Uterus (tissue), 4 donors: ENCODE results near the gene DAP. TPM values are rescaled to one million over a fixed set of nuclear protein-coding genes. Genes with fewer than 3 reads are reported as not detected.

Source experiments
- DNase-seq, 2 donors: peaks; one replicate each; pipeline ENCODE4 v3.0.0-alpha.2; 2019 to 2020
- H3K27ac ChIP-seq, 2 donors: fragments of 200-600 bp; sonication (generic); 1 replicate in 1 of 2; 2 replicates in 1 of 2; pipeline ENCODE4 v1.5.1; 2016 to 2018
- H3K27me3 ChIP-seq, 2 donors: fragments of 200-600 bp; sonication (generic); one replicate each; pipeline ENCODE4 v1.5.1; 2018 to 2019; ENCODE audit warnings: control low read depth in 1 of 2
- H3K36me3 ChIP-seq, 2 donors: fragments of 200-600 bp; sonication (generic); one replicate each; pipeline ENCODE4 v1.5.1; 2019; ENCODE audit warnings: control low read depth in 1 of 2
- H3K4me1 ChIP-seq, 2 donors: fragments of 200-600 bp; sonication (generic); one replicate each; pipeline ENCODE4 v1.5.1; 2018 to 2019; ENCODE audit warnings: control low read depth in 1 of 2
- H3K4me3 ChIP-seq, 2 donors: fragments of 200-600 bp; sonication (generic); 1 replicate in 1 of 2; 2 replicates in 1 of 2; pipeline ENCODE4 v1.5.1; 2018 to 2019; ENCODE audit warnings: mild to moderate bottlenecking in 1 of 2
- H3K9me3 ChIP-seq, 2 donors: fragments of 200-600 bp; sonication (generic); one replicate each; pipeline ENCODE4 v1.5.1; 2019; ENCODE audit warnings: control low read depth in 1 of 2
- CTCF ChIP-seq, 4 experiments: fragments of 200-600 bp in 2 of 4; fragments of 450-650 bp in 2 of 4; sonication (generic) in 2 of 4; IDR thresholded peaks; one replicate each; pipeline ENCODE4 v1.5.1; 2016 to 2019; ENCODE audit warnings: antibody characterized with exemption in 4 of 4, mild to moderate bottlenecking in 2 of 4, moderate library complexity in 1 of 4
- POLR2A ChIP-seq, 2 donors: fragments of 450-650 bp; IDR thresholded peaks; one replicate each; pipeline ENCODE4 v1.6.1; 2016; ENCODE audit warnings: antibody characterized with exemption in 2 of 2, mild to moderate bottlenecking in 1 of 2, moderate library complexity in 1 of 2
- intact Hi-C: fragments of 100-400 bp; cut with DNase I; formaldehyde crosslinking; loops from one replicate; pipeline ENCODE4 v1.15.1; 2023; ENCODE audit warnings: low total_unique reads
- total RNA-seq, 4 donors: library from RNA; depleted of rRNA in 3 of 4; stranded (reverse); fragments of >200 nt in 3 of 4; gene quantifications; one replicate each; pipeline versions ENCODE4 v1.1.0 to v1.2.4, GENCODE V29; 2014 to 2023
- donor health status: DM: yes; HTN: yes; CAD: no.

The DAP gene
- total RNA-seq, 4 donors from 2014 or later: 38.2 to 83.9 (median 50.0) TPM

DNA sequence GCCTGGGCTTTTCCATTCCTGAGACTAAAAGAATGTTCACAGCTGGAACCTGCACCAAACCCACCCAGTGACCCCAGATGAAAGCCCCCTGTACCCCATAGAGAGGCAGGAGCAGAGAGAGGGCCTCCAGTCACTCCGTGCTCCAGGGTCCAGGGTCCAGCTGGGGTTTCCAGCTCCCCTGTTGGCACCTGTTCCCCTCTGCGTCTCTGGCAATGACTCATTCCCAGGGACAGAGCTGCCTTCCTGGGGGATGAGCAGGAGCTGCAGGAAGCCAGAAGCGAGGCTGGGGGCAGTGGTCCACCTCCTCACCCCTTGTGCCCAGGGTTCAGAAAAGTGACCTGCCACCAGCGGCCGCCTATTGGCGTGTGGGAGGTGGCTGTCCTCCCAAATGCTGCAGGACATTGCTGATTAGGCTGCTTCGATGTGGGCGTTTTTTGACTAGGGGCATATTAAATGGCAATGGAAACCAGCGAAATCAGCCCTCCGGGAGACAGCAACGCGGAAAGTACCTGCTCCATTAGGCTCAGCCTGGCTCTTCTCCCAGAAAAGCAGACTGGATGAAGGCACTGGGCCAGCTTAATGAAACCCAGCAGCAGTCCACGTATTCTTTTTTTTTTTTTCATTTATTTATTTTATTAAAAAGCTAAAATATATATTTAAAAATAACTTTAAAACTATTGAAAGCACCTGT is 97.4 kb downstream of the DAP start:
- no peaks in the 10 kb centered on the region for H3K9me3 ChIP-seq

DNA sequence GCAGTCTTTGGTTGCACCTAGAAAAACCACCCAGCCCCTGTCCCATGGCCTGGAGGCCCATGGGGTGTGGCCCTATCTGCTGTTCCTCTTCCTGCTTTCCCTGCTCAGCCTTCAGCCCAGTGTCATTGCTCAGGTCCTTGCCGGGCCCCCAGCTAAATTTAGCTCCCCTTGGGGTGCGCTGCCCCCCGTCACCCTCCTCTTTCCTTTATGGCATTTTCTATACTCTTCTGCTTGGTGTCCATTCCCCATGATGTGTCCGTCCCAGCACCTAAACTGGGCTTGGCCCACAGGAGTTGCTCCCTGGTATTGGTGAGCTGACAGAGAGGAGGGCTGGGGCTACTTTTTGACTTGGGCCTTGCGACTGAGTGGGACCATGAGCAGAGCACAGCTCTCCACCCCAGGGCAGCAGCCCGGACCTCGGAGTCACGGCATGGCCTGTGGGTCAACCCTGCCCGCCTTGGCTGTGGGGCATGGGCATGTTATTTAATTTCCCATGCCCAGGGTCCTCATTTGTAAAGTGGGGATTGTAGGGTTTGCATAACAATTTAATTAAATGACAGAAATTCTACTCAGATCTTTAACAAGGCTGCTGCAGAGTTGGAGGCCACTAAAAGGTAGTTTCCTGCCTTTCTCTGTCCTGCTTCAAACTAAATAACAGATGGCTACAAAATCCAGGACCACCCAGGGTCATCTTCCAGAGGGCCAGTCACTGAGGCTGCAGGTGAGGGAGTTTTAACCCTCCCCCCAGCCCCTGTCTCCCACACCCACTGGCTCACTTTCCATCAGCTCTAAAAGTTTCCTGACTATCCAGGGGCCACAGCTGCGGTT is 98.2 kb downstream of the DAP start:
- Histone ChIP-seq H3K4me3 (no peak overlapping the region), H3K36me3 (no peaks in the 10 kb centered on the region), H3K27me3 (no peaks in the 10 kb centered on the region), H3K27ac (no peak overlapping the region), H3K4me1 (no peaks in the 10 kb centered on the region), H3K9me3 (no peaks in the 10 kb centered on the region)
- intact Hi-C loops: no loop called here
- TF ChIP-seq POLR2A (IDR thresholded peaks at IDR 0.05) (no peak), CTCF (IDR thresholded peaks at IDR 0.05) (no peak)
- DNase-seq: no peak

More for the DNA sequence above, 97.4 kb downstream of the DAP start:
- TF ChIP-seq CTCF (IDR thresholded peaks at IDR 0.05): no peak
- no peak for TF ChIP-seq POLR2A (IDR thresholded peaks at IDR 0.05)
- peak in 1 of 2 donors; percentile 39 for DNase-seq
- intact Hi-C loops: no loop called here
- no peaks in the 10 kb centered on the region for H3K27me3 ChIP-seq
- H3K27ac ChIP-seq: no peak overlapping the region
- no peaks in the 10 kb centered on the region for H3K36me3 ChIP-seq
- no peaks in the 10 kb centered on the region for H3K4me1 ChIP-seq
- H3K4me3 ChIP-seq: no peak overlapping the region

DNA sequence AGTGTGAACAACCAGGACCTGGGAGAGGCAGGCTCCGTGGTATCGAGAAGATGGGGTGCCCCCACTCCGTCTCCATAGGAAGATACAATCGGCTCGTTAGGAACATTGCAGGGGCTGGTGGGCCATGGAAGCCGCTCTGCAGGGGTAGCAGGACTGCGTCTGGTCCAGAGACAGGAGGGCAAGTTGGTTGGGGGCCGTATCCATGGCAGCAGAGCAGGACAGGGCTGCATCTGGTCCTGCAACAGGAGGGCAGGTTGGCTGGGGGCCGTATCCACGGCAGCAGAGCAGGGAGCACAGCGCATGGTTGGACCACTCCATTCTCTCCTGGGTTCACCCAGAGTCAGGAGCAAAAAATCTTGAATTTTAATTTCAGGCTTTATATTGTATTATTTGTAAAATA is 99.0 kb downstream of the DAP start:
- Histone ChIP-seq H3K36me3 (no peaks in the 10 kb centered on the region), H3K27me3 (no peaks in the 10 kb centered on the region), H3K4me1 (no peaks in the 10 kb centered on the region), H3K27ac (no peak overlapping the region), H3K9me3 (no peaks in the 10 kb centered on the region), H3K4me3 (no peak overlapping the region)
- TF ChIP-seq CTCF (IDR thresholded peaks at IDR 0.05) (no peak), POLR2A (IDR thresholded peaks at IDR 0.05) (no peak)
- intact Hi-C loops: no loop called here
- DNase-seq: no peak

DNA sequence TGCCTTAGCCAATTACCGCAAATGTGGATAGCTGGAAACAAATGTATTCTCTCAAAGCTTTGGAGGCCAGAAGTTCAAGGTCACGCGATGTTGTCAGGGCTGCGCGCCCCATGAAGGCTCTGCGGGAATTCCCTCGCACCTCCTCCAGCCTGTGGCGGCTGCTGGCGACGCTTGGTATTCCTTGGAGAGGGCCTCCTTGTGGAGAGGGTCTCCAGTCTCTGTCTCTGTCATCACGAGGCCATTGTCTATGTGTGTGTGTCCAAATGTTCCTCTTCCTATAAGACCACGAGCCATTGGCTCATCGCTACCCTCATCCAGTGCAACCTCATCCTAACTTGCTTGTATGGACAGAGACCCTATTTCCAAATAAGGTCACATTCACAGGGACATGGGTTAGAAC is 99.6 kb downstream of the DAP start:
- intact Hi-C loops: no loop called here
- no peaks in the 10 kb centered on the region for H3K9me3 ChIP-seq
- DNase-seq: no peak

More for the DNA sequence above, 99.6 kb downstream of the DAP start:
- Histone ChIP-seq H3K4me1 (no peaks in the 10 kb centered on the region), H3K27ac (no peak overlapping the region), H3K27me3 (no peaks in the 10 kb centered on the region), H3K36me3 (no peaks in the 10 kb centered on the region), H3K4me3 (no peak overlapping the region)
- TF ChIP-seq POLR2A (IDR thresholded peaks at IDR 0.05) (no peak), CTCF (IDR thresholded peaks at IDR 0.05) (no peak)
